HepG2 (cell line): ENCODE results near the gene CRYZ. TPM values are rescaled to one million over a fixed set of nuclear protein-coding genes. Genes with fewer than 3 reads are reported as not detected.

ENCODE experiments used
- ATF4 ChIP-seq, 2 experiments: fragments of 450-650 bp in 1 of 2; sonication (generic) in 1 of 2; formaldehyde crosslinking; IDR thresholded peaks; 2 replicates each; pipeline versions ENCODE4 v1.5.0 to v1.8.0; 2020 to 2022; ENCODE audit warnings: mild to moderate bottlenecking in 1 of 2, missing genetic modification reagents in 1 of 2
- ETV5 ChIP-seq: IDR thresholded peaks from 2 replicates; pipeline ENCODE4 v1.6.1; 2018; ENCODE audit warnings: missing biosample characterization, missing genetic modification reagents, inconsistent platforms, borderline replicate concordance
- HNF1A ChIP-seq, 2 experiments: sonication (generic) in 1 of 2; formaldehyde crosslinking in 1 of 2; IDR thresholded peaks; 2 replicates each; pipeline versions ENCODE4 v1.4.0 to v1.6.1; 2016 to 2020; ENCODE audit warnings: borderline replicate concordance in 1 of 2, low read depth in 1 of 2, mild to moderate bottlenecking in 1 of 2, missing genetic modification reagents in 1 of 2
- IRX3 ChIP-seq: sonication (generic); formaldehyde crosslinking; IDR thresholded peaks from 2 replicates; pipeline ENCODE4 v1.8.1; 2023; ENCODE audit warnings: mild to moderate bottlenecking, low read depth, missing genetic modification reagents, borderline replicate concordance
- MEIS1 ChIP-seq: sonication (generic); formaldehyde crosslinking; IDR thresholded peaks from 2 replicates; pipeline ENCODE4 v1.9.0; 2021; ENCODE audit warnings: mild to moderate bottlenecking, missing genetic modification reagents, moderate library complexity, borderline replicate concordance
- MIER3 ChIP-seq: IDR thresholded peaks from 2 replicates; pipeline ENCODE4 v1.6.1; 2016; ENCODE audit warnings: missing compliant biosample characterization, borderline replicate concordance
- PAXIP1 ChIP-seq: sonication (generic); formaldehyde crosslinking; conservative IDR thresholded peaks from 2 replicates; pipeline ENCODE4 v1.4.0; 2020; ENCODE audit warnings: mild to moderate bottlenecking, missing genetic modification reagents, moderate library complexity
- SIX4 ChIP-seq: sonication (generic); formaldehyde crosslinking; IDR thresholded peaks from 2 replicates; pipeline ENCODE4 v1.4.0; 2020; ENCODE audit warnings: missing genetic modification reagents
- SP4 ChIP-seq: sonication (generic); formaldehyde crosslinking; IDR thresholded peaks from 2 replicates; pipeline ENCODE4 v1.8.1; 2023; ENCODE audit warnings: mild to moderate bottlenecking, missing genetic modification reagents
- ZKSCAN8 ChIP-seq: IDR thresholded peaks from 2 replicates; pipeline ENCODE4 v1.6.1; 2016; ENCODE audit warnings: borderline replicate concordance, missing genetic modification reagents, missing compliant biosample characterization
- ZNF503 ChIP-seq: sonication (generic); formaldehyde crosslinking; IDR thresholded peaks from 2 replicates; pipeline ENCODE4 v1.4.0; 2020; ENCODE audit warnings: missing genetic modification reagents
- ZNF550 ChIP-seq: sonication (generic); formaldehyde crosslinking; IDR thresholded peaks from 2 replicates; pipeline ENCODE4 v1.4.0; 2020; ENCODE audit warnings: mild to moderate bottlenecking, missing genetic modification reagents, borderline replicate concordance
- ZXDC ChIP-seq: sonication (generic); formaldehyde crosslinking; IDR thresholded peaks from 2 replicates; pipeline ENCODE4 v1.5.0; 2020; ENCODE audit warnings: mild to moderate bottlenecking, missing genetic modification reagents
- polyA plus RNA-seq, 8 experiments: library from polyadenylated mRNA; depleted of rRNA in 3 of 8; stranded (reverse) in 7 of 8; unstranded in 1 of 8; fragments of >200 nt; fragmentation: Illumina TruSeq in 4 of 8; extraction: Trizol in 4 of 8; gene quantifications; 2 replicates each; pipeline versions ENCODE4 v1.2.1 to v1.2.3, GENCODE V29; 2011 to 2016; ENCODE audit warnings: low read depth in 4 of 8, missing spikeins in 1 of 8, mixed read lengths in 1 of 8; ENCODE audit not compliant: insufficient read depth in 1 of 8
- total RNA-seq, 5 experiments: library from RNA; depleted of rRNA; stranded (reverse); fragments of >200 nt; fragmentation: Illumina TruSeq; extraction: Trizol; gene quantifications; 2 replicates each; pipeline ENCODE4 v1.2.3, GENCODE V29; 2016; ENCODE audit warnings: low read depth in 1 of 5

CRYZ gene
- total and polyA plus RNA-seq, 2 of the 13 experiments (the other 11 are each of a cell fraction or from before 2014, with no cell fraction given) = 115 to 211 TPM

GRCh38 chr1:74732960-74733603 lies at the start of gene CRYZ, which contains the start of gene TYW3 (continued):
- TF ChIP-seq ETV5 (CRISPR knock-in tag) = peak; percentile 62; the same call in 1 of the 2 replicates
- no peak for TF ChIP-seq HNF1A (IDR thresholded peaks at IDR 0.05; ENCODE audit: low read depth)
- peak; percentile 66; the same call in 1 of the 2 replicates for TF ChIP-seq HNF1A (CRISPR knock-in tag; IDR thresholded peaks at IDR 0.05; ENCODE audit: borderline replicate concordance)
- TF ChIP-seq ZNF503 (CRISPR knock-in tag) = no peak
- TF ChIP-seq SP4 = peak; percentile 60; the same call in 1 of the 2 replicates
- peak; percentile 62; the same call in 1 of the 2 replicates for TF ChIP-seq SIX4
- TF ChIP-seq IRX3 (CRISPR knock-in tag) = no peak
- TF ChIP-seq MEIS1 (CRISPR knock-in tag) = no peak
- peak; percentile 51; the same call in 1 of the 2 replicates for TF ChIP-seq MIER3 (CRISPR knock-in tag)
- TF ChIP-seq PAXIP1 (CRISPR knock-in tag) = peak; percentile 57
- TF ChIP-seq ATF4 (CRISPR knock-in tag; IDR thresholded peaks at IDR 0.05) = no peak
- no peak for TF ChIP-seq ZXDC
- TF ChIP-seq ZKSCAN8 (CRISPR knock-in tag) = peak; percentile 57; the same call in 1 of the 2 replicates
- no peak for TF ChIP-seq ZNF550 (CRISPR knock-in tag)
